22Rv1 (cell line): ENCODE results near the gene HOXA3.

Source experiments
- ZFX ChIP-seq: fragments of 450-650 bp; IDR thresholded peaks from 2 replicates; pipeline ENCODE4 v1.6.1; 2017; ENCODE audit warnings: antibody characterized with exemption, borderline replicate concordance
- TF ChIP-seq, protein P1 (sequence below): fragments of 450-650 bp; IDR thresholded peaks from 2 replicates; pipeline ENCODE4 v1.5.1; 2017; ENCODE audit warnings: mild to moderate bottlenecking

DNA sequence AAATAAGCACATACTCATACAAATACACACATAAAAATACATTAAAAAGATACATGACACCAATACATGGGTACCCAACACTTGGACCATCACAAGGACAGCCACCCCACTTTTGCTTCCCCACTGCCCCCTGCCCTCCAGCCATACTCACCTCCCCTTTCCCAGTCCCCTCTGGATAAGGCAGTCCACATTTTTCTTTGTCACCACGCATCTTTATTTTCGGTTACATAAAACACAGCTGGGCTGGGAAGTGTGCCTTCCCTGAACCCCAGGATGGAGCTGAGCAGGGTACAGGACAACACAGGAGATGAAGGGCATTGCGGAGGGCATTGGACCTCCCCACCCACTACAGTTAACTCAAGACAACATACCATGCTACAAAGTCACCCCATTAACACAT is 1.1 kb upstream of the HOXA3 start:
- TF ChIP-seq, protein P1, sequence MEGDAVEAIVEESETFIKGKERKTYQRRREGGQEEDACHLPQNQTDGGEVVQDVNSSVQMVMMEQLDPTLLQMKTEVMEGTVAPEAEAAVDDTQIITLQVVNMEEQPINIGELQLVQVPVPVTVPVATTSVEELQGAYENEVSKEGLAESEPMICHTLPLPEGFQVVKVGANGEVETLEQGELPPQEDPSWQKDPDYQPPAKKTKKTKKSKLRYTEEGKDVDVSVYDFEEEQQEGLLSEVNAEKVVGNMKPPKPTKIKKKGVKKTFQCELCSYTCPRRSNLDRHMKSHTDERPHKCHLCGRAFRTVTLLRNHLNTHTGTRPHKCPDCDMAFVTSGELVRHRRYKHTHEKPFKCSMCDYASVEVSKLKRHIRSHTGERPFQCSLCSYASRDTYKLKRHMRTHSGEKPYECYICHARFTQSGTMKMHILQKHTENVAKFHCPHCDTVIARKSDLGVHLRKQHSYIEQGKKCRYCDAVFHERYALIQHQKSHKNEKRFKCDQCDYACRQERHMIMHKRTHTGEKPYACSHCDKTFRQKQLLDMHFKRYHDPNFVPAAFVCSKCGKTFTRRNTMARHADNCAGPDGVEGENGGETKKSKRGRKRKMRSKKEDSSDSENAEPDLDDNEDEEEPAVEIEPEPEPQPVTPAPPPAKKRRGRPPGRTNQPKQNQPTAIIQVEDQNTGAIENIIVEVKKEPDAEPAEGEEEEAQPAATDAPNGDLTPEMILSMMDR = no peak
- TF ChIP-seq ZFX = no peak
